Measurements from ENCODE around the gene SLC11A1. TPM values are rescaled to one million over a fixed set of nuclear protein-coding genes. Genes with fewer than 3 reads are reported as not detected.
A peak's percentile ranks its signal among the peaks of the same experiment; 100 is the strongest.

The SLC11A1 gene
- total RNA-seq, 1 donor from 2014 or later = 0.89 TPM

DNA sequence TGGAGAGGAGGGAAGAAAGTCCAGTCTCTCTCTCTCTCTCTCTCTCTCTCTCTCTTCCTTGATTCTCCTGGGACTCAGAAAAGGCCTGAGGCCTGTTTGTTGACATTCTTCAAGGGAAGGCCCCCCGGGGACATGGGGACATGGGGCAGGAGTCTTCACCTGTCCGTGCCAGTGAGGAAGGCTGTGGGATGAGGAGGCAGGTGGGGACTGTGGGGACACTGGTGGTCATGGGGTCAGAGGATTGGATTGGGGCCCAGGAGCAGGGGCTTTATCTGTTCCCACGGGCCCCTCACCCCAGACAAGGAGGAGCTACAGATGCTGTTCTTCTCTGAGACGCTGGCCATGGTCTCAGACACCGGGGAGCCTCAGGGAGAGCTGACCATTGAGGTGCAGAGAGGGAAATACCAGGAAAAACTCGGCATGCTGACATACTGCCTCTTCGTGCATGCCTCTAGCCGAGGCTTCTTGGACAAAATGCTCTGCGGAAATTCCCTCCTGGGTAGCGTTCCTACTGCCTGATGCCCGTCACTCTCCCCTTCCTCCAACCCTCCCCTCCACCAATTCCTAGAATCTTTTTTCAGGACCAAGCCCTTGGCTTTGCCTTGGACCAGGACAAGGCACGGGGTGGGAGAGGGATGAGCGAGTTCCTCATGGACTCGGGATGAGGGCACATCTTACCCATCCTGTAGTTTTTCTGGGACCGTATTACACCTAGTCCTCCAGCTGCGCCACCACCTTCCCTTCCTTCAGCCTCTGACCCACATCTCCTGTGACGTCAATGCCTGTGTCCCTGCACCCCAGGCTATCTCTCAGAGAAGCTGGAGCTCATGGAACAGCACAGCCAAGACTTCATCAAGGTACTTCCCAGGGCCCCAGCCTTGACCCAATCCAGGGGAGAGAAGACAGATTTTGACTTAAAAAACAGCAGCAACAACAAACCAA lies 24.6 kb upstream of the SLC11A1 start:
- ChIA-PET CTCF (interaction anchor here (0.7 to 5.8 kb wide), 10 partner anchors 7 to 85 kb away, joined by 3 to 73 read pairs (median 6); partner anchors contain the start of genes AAMP, PNKD and TMBIM1), POLR2A (interaction anchor here (1.0 to 2.7 kb wide), 5 partner anchors 10 to 86 kb away, joined by 3 to 12 read pairs (median 3); partner anchors contain the start of genes AAMP and PNKD)
- H3K27me3 Mint-ChIP-seq = no peaks in the 10 kb centered on the region
- no peaks in the 10 kb centered on the region for H3K36me3 Mint-ChIP-seq (ENCODE audit: low read depth)
- H3K27ac Mint-ChIP-seq = no peak overlapping the region
- TF ChIP-seq, protein P1, sequence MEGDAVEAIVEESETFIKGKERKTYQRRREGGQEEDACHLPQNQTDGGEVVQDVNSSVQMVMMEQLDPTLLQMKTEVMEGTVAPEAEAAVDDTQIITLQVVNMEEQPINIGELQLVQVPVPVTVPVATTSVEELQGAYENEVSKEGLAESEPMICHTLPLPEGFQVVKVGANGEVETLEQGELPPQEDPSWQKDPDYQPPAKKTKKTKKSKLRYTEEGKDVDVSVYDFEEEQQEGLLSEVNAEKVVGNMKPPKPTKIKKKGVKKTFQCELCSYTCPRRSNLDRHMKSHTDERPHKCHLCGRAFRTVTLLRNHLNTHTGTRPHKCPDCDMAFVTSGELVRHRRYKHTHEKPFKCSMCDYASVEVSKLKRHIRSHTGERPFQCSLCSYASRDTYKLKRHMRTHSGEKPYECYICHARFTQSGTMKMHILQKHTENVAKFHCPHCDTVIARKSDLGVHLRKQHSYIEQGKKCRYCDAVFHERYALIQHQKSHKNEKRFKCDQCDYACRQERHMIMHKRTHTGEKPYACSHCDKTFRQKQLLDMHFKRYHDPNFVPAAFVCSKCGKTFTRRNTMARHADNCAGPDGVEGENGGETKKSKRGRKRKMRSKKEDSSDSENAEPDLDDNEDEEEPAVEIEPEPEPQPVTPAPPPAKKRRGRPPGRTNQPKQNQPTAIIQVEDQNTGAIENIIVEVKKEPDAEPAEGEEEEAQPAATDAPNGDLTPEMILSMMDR (IDR thresholded peaks at IDR 0.05) = no peak
- H3K4me1 Mint-ChIP-seq = peaks cover 9% of the 10 kb centered on the region
- H3K4me3 Mint-ChIP-seq = no peak overlapping the region
- no peak for ATAC-seq (ENCODE audit: low read depth)
- H3K9me3 Mint-ChIP-seq = peaks cover 3% of the 10 kb centered on the region
- intact Hi-C loops (cut with micrococcal nuclease) = loop anchor here (2.0 kb wide), 1 partner anchor 65 kb away; the partner anchor contains the start of gene TMBIM1
- no peak for DNase-seq

GRCh38 chr2:218360453-218360852 lies 21.6 kb upstream of the SLC11A1 start:
- ATAC-seq (ENCODE audit: low read depth) (no peak), DNase-seq (no peak)
- Mint-ChIP-seq H3K9me3 (no peaks in the 10 kb centered on the region), H3K36me3 (ENCODE audit: low read depth) (no peaks in the 10 kb centered on the region), H3K4me1 (peaks cover 11% of the 10 kb centered on the region), H3K4me3 (no peak overlapping the region), H3K27ac (peak overlapping the region; percentile 25), H3K27me3 (no peaks in the 10 kb centered on the region)
- ChIA-PET CTCF (no interaction called here), POLR2A (no interaction called here)
- TF ChIP-seq, protein P1 (IDR thresholded peaks at IDR 0.05) = no peak
- intact Hi-C loops (cut with micrococcal nuclease) = no loop called here

GRCh38 chr2:218362606-218363005 lies 19.5 kb upstream of the SLC11A1 start:
- ATAC-seq (ENCODE audit: low read depth) (no peak), DNase-seq (no peak)
- Mint-ChIP-seq H3K4me1 (peaks cover 7% of the 10 kb centered on the region), H3K4me3 (no peak overlapping the region), H3K9me3 (no peaks in the 10 kb centered on the region), H3K27ac (no peak overlapping the region), H3K27me3 (no peaks in the 10 kb centered on the region), H3K36me3 (ENCODE audit: low read depth) (no peaks in the 10 kb centered on the region)
- POLR2A ChIA-PET = interaction anchor here (0.7 kb wide), 2 partner anchors 16 to 39 kb away, joined by 3 read pairs; no protein-coding TSS in a partner anchor
- TF ChIP-seq, protein P1 (IDR thresholded peaks at IDR 0.05) = no peak
- intact Hi-C loops (cut with micrococcal nuclease) = no loop called here
- CTCF ChIA-PET = no interaction called here

DNA sequence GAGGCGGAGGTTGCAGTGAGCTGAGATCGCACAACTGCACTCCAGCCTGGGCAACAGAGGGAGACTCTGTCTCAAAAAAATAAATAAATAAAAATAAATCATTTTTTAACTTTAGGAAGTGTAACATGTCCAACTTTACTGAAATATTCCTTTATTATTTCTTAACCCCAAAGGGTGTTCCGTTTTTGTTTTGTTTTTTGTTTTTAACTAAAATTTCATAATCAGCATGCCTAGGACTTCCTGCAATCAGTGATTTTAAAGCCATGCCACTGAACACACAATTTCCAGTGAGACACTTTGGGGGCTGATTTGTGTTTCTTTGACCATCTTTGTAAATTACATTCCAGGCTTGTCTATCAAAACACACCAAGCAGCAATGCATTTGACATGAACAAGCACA lies 18.3 kb upstream of the SLC11A1 start:
- Mint-ChIP-seq H3K36me3 (ENCODE audit: low read depth) (no peaks in the 10 kb centered on the region), H3K27ac (no peak overlapping the region), H3K4me1 (peaks cover 14% of the 10 kb centered on the region), H3K4me3 (no peak overlapping the region), H3K27me3 (no peaks in the 10 kb centered on the region), H3K9me3 (no peaks in the 10 kb centered on the region)
- no peak for ATAC-seq (ENCODE audit: low read depth)
- CTCF ChIA-PET = no interaction called here
- TF ChIP-seq, protein P1 (IDR thresholded peaks at IDR 0.05) = no peak
- intact Hi-C loops (cut with micrococcal nuclease) = no loop called here
- POLR2A ChIA-PET = interaction anchor here (0.7 kb wide), 1 partner anchor 11 kb away, joined by 3 read pairs; no protein-coding TSS in a partner anchor
- DNase-seq = no peak

- H3K4me1 Mint-ChIP-seq = peaks cover 18% of the 10 kb centered on the region
- POLR2A ChIA-PET = interaction anchor here (0.7 kb wide), 2 partner anchors 11 to 56 kb away, joined by 3 read pairs; no protein-coding TSS in a partner anchor
- TF ChIP-seq, protein P1 (IDR thresholded peaks at IDR 0.05) = no peak
- H3K27ac Mint-ChIP-seq = no peak overlapping the region
- intact Hi-C loops (cut with micrococcal nuclease) = no loop called here
- DNase-seq (no peak), ATAC-seq (ENCODE audit: low read depth) (no peak)
- CTCF ChIA-PET = interaction anchor here (0.7 kb wide), 1 partner anchor 8 kb away, joined by 3 read pairs; the partner anchor contains the start of gene CATIP
- no peak overlapping the region for H3K4me3 Mint-ChIP-seq
- H3K36me3 Mint-ChIP-seq (ENCODE audit: low read depth) = no peaks in the 10 kb centered on the region
- no peaks in the 10 kb centered on the region for H3K9me3 Mint-ChIP-seq
- H3K27me3 Mint-ChIP-seq = no peaks in the 10 kb centered on the region
These were observed 17.9 kb upstream of the SLC11A1 start for GRCh38 chr2:218364196-218364595.
